Lung (tissue), 12 donors: ENCODE measurements around the gene ADD3. TPM values are rescaled to one million over a fixed set of nuclear protein-coding genes. Genes with fewer than 3 reads are reported as not detected.
"Not testable (repeated sequence)": the region's sequence is repeated elsewhere in the genome, so short reads cannot be mapped to it uniquely, and the experiment has no call there.

ENCODE experiments used
- ATAC-seq: fragments of 200-7000 bp; cut with Tn5 transposase; one replicate; pipeline ENCODE4 v1.9.1; 2020; ENCODE audit warnings: moderate number of reproducible peaks; ENCODE audit not compliant: insufficient read depth, low FRiP score
- DNase-seq, 3 donors: peaks; one replicate each; pipeline ENCODE4 v3.0.0-alpha.2; 2013 to 2017
- H3K27ac ChIP-seq, 2 donors: one replicate each; pipeline ENCODE4 v1.5.1; 2013; ENCODE audit warnings: mild to moderate bottlenecking in 2 of 2, moderate library complexity in 2 of 2, control low read depth in 1 of 2, inconsistent platforms in 1 of 2, low read depth in 1 of 2, low read length in 1 of 2
- H3K27me3 ChIP-seq, 3 donors: one replicate each; pipeline ENCODE4 v1.5.1; 2013; ENCODE audit warnings: low read length in 2 of 3; ENCODE audit not compliant: control insufficient read depth in 3 of 3, insufficient read depth in 3 of 3
- H3K36me3 ChIP-seq, 4 donors: one replicate each; pipeline ENCODE4 v1.5.1; 2013; ENCODE audit warnings: low read length in 4 of 4, mild to moderate bottlenecking in 1 of 4, moderate library complexity in 1 of 4; ENCODE audit not compliant: control insufficient read depth in 4 of 4, insufficient read depth in 4 of 4
- H3K4me1 ChIP-seq, 5 donors: one replicate each; pipeline ENCODE4 v1.5.1; 2013; ENCODE audit warnings: low read length in 5 of 5, mild to moderate bottlenecking in 2 of 5, moderate library complexity in 1 of 5; ENCODE audit not compliant: control insufficient read depth in 5 of 5, insufficient read depth in 5 of 5
- H3K4me3 ChIP-seq: one replicate; pipeline ENCODE4 v1.5.1; 2013; ENCODE audit warnings: mild to moderate bottlenecking, control low read depth, moderate library complexity
- H3K9ac ChIP-seq, 2 donors: one replicate each; pipeline ENCODE4 v1.5.1; 2013; ENCODE audit warnings: low read length in 2 of 2, control low read depth in 1 of 2; ENCODE audit not compliant: insufficient read depth in 1 of 2
- H3K9me3 ChIP-seq, 4 donors: one replicate each; pipeline ENCODE4 v1.5.1; 2013; ENCODE audit warnings: low read length in 3 of 4, mild to moderate bottlenecking in 1 of 4, moderate library complexity in 1 of 4; ENCODE audit not compliant: control insufficient read depth in 4 of 4, insufficient read depth in 3 of 4
- WGBS, 2 donors: extraction: QIAGEN DNeasy Blood & Tissue Kit; methylation state at CpG; one replicate each; pipeline ENCODE4 v1.1.7; 2013; 5-methylcytosine and 5-hydroxymethylcytosine counted together
- polyA plus RNA-seq, 2 donors: library from polyadenylated mRNA; stranded (reverse); fragments of 200-250 nt; gene quantifications; one replicate each; pipeline ENCODE4 v1.2.1, GENCODE V29; 2013
- total RNA-seq, 2 donors: library from RNA; depleted of rRNA in 1 of 2; stranded (reverse); fragments of >200 nt in 1 of 2; gene quantifications; one replicate each; pipeline ENCODE4 v1.2.1, GENCODE V29; 2014 to 2021
- TF ChIP-seq, protein P1 (sequence below): IDR thresholded peaks from 2 replicates; pipeline ENCODE4 v1.5.1; 2012; ENCODE audit warnings: mild to moderate bottlenecking; ENCODE audit errors: control extremely low read depth, extremely low read depth
- donor health status: control.
- donor health status: control.
- donor health status: Bipolar disorder and iron deficiency.
- donor health status: healthy.
- donor health status: DM: yes; HTN: yes; CAD: no.

The ADD3 gene
- total and polyA plus RNA-seq, 4 donors, result 22.0 to 289 (median 56.1) TPM

DNA sequence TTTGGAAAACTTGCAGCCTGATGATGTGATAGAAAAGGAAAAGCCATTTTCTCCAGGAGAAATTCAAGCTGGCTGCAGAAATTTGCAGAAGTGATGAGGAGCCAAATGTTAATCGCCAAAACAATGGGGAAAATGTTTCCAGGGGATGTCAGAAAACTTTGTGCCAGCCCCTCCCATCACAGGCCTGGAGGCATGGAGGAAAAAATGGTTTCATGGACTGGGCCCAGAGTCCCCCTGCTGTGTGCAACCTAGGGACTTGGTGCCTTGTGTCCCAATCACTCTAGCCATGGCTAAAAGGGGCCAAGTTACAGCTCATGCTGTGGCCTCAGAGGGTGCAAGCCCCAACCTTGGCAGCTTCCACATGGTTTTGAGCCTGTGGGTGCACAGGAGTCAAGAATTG lies 41.0 kb downstream of the ADD3 start:
- Histone ChIP-seq H3K9me3 (peaks cover 0 to 7% (median 2%) of the 10 kb centered on the region in 4 donors), H3K36me3 (peaks cover 0 to 10% (median 5%) of the 10 kb centered on the region in 4 donors), H3K9ac (no peak overlapping the region), H3K4me1 (peaks cover 2 to 10% (median 4%) of the 10 kb centered on the region in 5 donors), H3K4me3 (no peak overlapping the region), H3K27me3 (no peaks in the 10 kb centered on the region), H3K27ac (no peak overlapping the region)
- WGBS, 2 donors, result 91 to 93% methylated on average over 1 of the region's 1 CpG
- TF ChIP-seq, protein P1, sequence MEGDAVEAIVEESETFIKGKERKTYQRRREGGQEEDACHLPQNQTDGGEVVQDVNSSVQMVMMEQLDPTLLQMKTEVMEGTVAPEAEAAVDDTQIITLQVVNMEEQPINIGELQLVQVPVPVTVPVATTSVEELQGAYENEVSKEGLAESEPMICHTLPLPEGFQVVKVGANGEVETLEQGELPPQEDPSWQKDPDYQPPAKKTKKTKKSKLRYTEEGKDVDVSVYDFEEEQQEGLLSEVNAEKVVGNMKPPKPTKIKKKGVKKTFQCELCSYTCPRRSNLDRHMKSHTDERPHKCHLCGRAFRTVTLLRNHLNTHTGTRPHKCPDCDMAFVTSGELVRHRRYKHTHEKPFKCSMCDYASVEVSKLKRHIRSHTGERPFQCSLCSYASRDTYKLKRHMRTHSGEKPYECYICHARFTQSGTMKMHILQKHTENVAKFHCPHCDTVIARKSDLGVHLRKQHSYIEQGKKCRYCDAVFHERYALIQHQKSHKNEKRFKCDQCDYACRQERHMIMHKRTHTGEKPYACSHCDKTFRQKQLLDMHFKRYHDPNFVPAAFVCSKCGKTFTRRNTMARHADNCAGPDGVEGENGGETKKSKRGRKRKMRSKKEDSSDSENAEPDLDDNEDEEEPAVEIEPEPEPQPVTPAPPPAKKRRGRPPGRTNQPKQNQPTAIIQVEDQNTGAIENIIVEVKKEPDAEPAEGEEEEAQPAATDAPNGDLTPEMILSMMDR, result no peak
- DNase-seq (no peak), ATAC-seq (no peak)

DNA sequence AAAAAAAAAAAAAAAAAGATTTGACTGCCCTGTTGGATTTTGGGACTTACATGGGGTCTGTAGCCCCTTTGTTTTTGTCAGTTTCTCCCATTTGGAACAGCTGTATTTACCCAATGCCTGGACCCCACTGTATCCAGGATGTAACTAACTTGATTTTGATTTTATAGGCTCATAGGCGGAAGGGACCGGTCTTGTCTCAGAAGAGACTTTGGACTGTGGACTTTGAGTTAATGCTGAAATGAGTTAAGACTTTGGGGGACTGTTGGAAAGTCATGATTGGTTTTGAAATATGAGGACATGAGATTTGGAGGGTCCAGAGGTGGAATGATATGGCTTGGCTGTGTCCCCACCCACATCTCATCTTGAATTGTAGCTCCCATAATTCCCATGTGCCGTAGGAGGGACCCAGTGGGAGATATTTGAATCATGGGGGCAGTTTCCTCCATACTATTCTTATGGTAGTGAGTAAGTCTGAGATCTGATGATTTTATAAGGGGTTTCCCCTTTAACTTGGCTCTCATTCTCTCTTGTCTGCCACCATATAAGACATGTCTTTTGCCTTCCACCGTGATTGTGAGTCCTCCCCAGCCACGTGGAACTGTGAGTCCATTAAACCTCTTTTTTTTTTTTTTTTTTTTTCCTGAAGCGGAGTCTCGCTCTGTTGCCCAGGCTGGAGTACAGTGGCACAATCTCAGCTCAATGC lies 42.3 kb downstream of the ADD3 start:
- not testable (repeated sequence) for DNase-seq

DNA sequence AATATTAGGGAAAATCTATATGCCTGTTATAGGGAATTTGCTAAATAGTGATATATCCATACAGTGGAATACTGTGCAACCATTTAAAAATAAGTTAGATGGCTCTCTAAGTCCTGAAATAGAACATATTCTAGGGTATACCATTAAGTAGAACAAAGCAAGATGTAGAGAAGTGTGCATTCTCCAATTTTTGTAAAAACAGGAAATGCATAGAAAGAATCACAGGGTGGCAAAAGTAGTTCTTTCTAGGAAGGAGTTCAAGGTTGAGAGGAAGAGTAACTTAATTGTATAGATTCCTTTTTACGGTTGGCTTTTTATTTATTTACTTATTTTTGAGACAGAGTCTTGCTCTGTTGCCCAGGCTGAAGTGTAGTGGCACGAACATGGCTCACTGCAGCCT lies 43.7 kb downstream of the ADD3 start:
- H3K36me3 ChIP-seq, result peaks cover 0 to 10% (median 5%) of the 10 kb centered on the region in 4 donors
- no peak overlapping the region for H3K4me3 ChIP-seq
- 73 to 93% methylated on average over 2 of the region's 2 CpGs for WGBS, 2 donors
- H3K4me1 ChIP-seq, result peaks cover 2 to 17% (median 6%) of the 10 kb centered on the region in 5 donors
- no peak for ATAC-seq
- no peak overlapping the region for H3K9ac ChIP-seq
- TF ChIP-seq, protein P1, result no peak
- H3K27ac ChIP-seq, result no peak overlapping the region
- no peaks in the 10 kb centered on the region for H3K27me3 ChIP-seq
- H3K9me3 ChIP-seq, result peaks cover 0 to 7% (median 2%) of the 10 kb centered on the region in 4 donors
- no peak for DNase-seq

More for the DNA sequence above, 42.3 kb downstream of the ADD3 start:
- H3K9me3 ChIP-seq, H3K4me3 ChIP-seq, H3K27ac ChIP-seq, H3K36me3 ChIP-seq, H3K27me3 ChIP-seq, ATAC-seq, H3K9ac ChIP-seq: not testable (repeated sequence)
- WGBS, 2 donors, result 95 to 96% methylated on average over 7 of the region's 7 CpGs
- peaks cover 2 to 10% (median 4%) of the 10 kb centered on the region in 5 donors for H3K4me1 ChIP-seq

DNA sequence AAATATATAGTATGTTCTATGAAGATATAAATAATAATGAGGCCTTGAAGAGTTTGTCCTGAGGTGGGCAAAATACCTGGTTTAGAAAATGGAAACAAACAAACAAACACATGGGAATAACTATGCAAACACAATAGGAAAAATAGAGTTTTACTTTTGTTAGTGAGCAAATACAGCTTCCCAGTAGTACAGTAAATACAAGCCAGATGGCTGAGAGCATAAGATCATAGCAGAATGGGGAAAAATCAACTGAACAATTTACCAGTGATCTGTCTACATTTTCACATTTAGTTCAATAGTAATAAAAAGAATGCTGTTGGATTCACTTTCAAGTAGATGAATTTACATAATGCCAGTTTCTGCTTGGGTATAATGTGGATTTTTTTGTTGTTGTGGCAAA lies 45.1 kb downstream of the ADD3 start:
- H3K27me3 ChIP-seq, result no peaks in the 10 kb centered on the region
- H3K9ac ChIP-seq, result no peak overlapping the region
- H3K4me1 ChIP-seq, result peaks cover 2 to 31% (median 12%) of the 10 kb centered on the region in 5 donors
- ATAC-seq (no peak), DNase-seq (no peak)
- H3K4me3 ChIP-seq, result no peak overlapping the region
- peaks cover 0 to 5% (median 2%) of the 10 kb centered on the region in 4 donors for H3K9me3 ChIP-seq
- peaks cover 0 to 10% (median 3%) of the 10 kb centered on the region in 4 donors for H3K36me3 ChIP-seq
- H3K27ac ChIP-seq, result no peak overlapping the region
- TF ChIP-seq, protein P1, result no peak
